ENCODE measurements around the gene HERPUD1. TPM values are rescaled to one million over a fixed set of nuclear protein-coding genes. Genes with fewer than 3 reads are reported as not detected.

HERPUD1 gene
- total and polyA plus RNA-seq, 2 of the 8 experiments (the other 6 are each of a cell fraction or from before 2014, with no cell fraction given), result 23.3 to 34.7 TPM

DNA sequence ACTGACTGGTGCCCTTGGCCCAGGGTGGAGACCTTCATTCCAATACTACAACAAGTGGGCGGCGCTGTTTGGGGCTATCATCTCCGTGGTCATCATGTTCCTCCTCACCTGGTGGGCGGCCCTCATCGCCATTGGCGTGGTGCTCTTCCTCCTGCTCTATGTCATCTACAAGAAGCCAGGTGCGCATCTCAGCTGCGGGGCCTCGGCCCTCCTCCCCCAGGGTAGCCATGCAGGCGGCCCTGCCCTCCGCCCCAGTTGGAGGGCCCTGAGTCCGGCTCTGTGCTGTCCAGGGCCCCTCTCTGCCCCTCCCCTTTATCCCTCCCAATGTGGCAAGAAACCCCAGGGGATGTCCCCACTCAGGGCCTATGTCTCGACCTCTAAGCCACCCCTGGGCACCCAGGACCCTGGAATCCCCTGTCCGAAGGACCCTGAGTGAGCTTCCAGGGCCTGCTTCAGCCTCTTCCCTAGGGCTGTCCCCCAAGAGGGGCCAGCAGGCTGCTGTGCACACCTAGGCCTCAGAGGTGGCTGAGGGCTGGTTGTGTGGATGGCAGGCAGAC lies 47.8 kb upstream of the HERPUD1 start:
- no peak overlapping the region for H3K9ac ChIP-seq (replicated peaks in 1 of 4; ENCODE audit: extremely low read depth in 1 of 4, low read depth in 3 of 4, low read length in 3 of 4)
- no peak overlapping the region for H2AFZ ChIP-seq (ENCODE audit: low read length)
- no peak for DNase-seq (ENCODE audit: low read depth in 1 of 2, low spot score in 2 of 2)
- no peak overlapping the region for H3K27ac ChIP-seq (ENCODE audit: low read depth, low read length)
- H2BK12ac ChIP-seq (ENCODE audit: low read depth, low read length), result no peak overlapping the region
- no peak overlapping the region for H2BK15ac ChIP-seq (ENCODE audit: low read length)
- no peak overlapping the region for H2BK5ac ChIP-seq (ENCODE audit: low read depth, low read length)
- no peak overlapping the region for H3K56ac ChIP-seq (replicated peaks; ENCODE audit: insufficient read length, low read depth, low read length)
- H3K23ac ChIP-seq (ENCODE audit: insufficient read length), result no peak overlapping the region
- no peak overlapping the region for H3K18ac ChIP-seq (ENCODE audit: extremely low read depth, low read length)
- no peak overlapping the region for H2BK20ac ChIP-seq (ENCODE audit: low read length)
- POLR2A ChIA-PET (ENCODE audit: partially characterized antibody), result interaction anchor here (1.3 to 2.6 kb wide), 2 partner anchors 11 to 47 kb away, joined by 3 to 10 read pairs; no protein-coding TSS in a partner anchor
- H3K9me3 ChIP-seq (ENCODE audit: insufficient read depth in 2 of 2, low read depth in 1 of 2, low read length in 1 of 2), result peaks cover 17 to 28% of the 10 kb centered on the region in 2 experiments
- no peak overlapping the region for H3K4me3 ChIP-seq (ENCODE audit: extremely low read depth in 1 of 4, insufficient read depth in 2 of 4, low read depth in 3 of 4, low read length in 4 of 4)
- no peaks in the 10 kb centered on the region for H4K20me1 ChIP-seq (replicated peaks in 1 of 2; ENCODE audit: control insufficient read depth in 1 of 2, insufficient read depth in 2 of 2, low read length in 2 of 2)
- H3K4me2 ChIP-seq (ENCODE audit: insufficient read depth in 1 of 2, low read depth in 2 of 2, low read length in 2 of 2), result no peak overlapping the region
- no peak for FAIRE-seq
- CTCF ChIA-PET (ENCODE audit: partially characterized antibody), result interaction anchor here (2.1 to 2.3 kb wide), 2 partner anchors 16 to 36 kb away, joined by 7 to 8 read pairs; no protein-coding TSS in a partner anchor
- no peak overlapping the region for H4K5ac ChIP-seq (ENCODE audit: insufficient read length, low read depth, low read length)
- no peaks in the 10 kb centered on the region for H3K27me3 ChIP-seq (replicated peaks in 1 of 4; ENCODE audit: control insufficient read depth in 3 of 4, extremely low read depth in 1 of 4, insufficient read depth in 3 of 4, low read length in 3 of 4)
- H3K14ac ChIP-seq (ENCODE audit: insufficient read length), result no peak overlapping the region
- no peak overlapping the region for H2BK120ac ChIP-seq (replicated peaks; ENCODE audit: low read depth, low read length)
- H3K36me3 ChIP-seq (ENCODE audit: control insufficient read depth in 2 of 4, insufficient read depth in 4 of 4, low read length in 3 of 4), result no peaks in the 10 kb centered on the region
- 87% methylated on average over 14 of the region's 14 CpGs; no CpG with 5 or more reads in 1 of the 2 experiments for WGBS, 2 experiments (ENCODE audit: extremely low coverage in 1 of 2, insufficient coverage in 1 of 2, insufficient read length in 1 of 2, insufficient replicate concordance in 2 of 2, low coverage in 1 of 2, low lambda C conversion rate in 2 of 2, missing lambda C conversion rate in 1 of 2)
- no peaks in the 10 kb centered on the region for H3K23me2 ChIP-seq (ENCODE audit: low read depth, low read length)
- H3K4me1 ChIP-seq (replicated peaks in 1 of 4; ENCODE audit: control insufficient read depth in 3 of 4, insufficient read depth in 4 of 4, low read length in 3 of 4), result no peaks in the 10 kb centered on the region
- no peak overlapping the region for H4K91ac ChIP-seq (replicated peaks; ENCODE audit: insufficient read length, low read length)
- no peak overlapping the region for H4K8ac ChIP-seq (ENCODE audit: extremely low read depth, insufficient read depth, low read length)
- no peak overlapping the region for H3K4ac ChIP-seq (replicated peaks; ENCODE audit: insufficient read length, low read depth, low read length)
- no peak overlapping the region for H2AK5ac ChIP-seq (ENCODE audit: low read depth, low read length)
- H3K79me2 ChIP-seq (ENCODE audit: control insufficient read depth in 1 of 2, insufficient read depth in 2 of 2, low read length in 2 of 2), result no peaks in the 10 kb centered on the region
- no peaks in the 10 kb centered on the region for H3K79me1 ChIP-seq (ENCODE audit: low read depth, low read length)
- TF ChIP-seq ZNF274 (IDR thresholded peaks at IDR 0.05; ENCODE audit: borderline replicate concordance, extremely low read depth, low read length) (no peak), BCL11A (IDR thresholded peaks at IDR 0.05; ENCODE audit: low read depth in 2 of 2, low read length in 2 of 2) (no peak), RNF2 (IDR thresholded peaks at IDR 0.05; ENCODE audit: borderline replicate concordance, low read depth, low read length, missing control alignments, poor library complexity, severe bottlenecking) (no peak), SIN3A (conservative IDR thresholded peaks at IDR 0.05 in 1 of 2, IDR thresholded peaks at IDR 0.05 in 1 of 2; ENCODE audit: low read depth in 1 of 2, low read length in 2 of 2) (no peak), KDM1A (IDR thresholded peaks at IDR 0.05; ENCODE audit: borderline replicate concordance, low read length) (no peak), RBBP5 (IDR thresholded peaks at IDR 0.05; ENCODE audit: borderline replicate concordance, low read depth, low read length) (no peak), TCF12 (IDR thresholded peaks at IDR 0.05; ENCODE audit: low read depth, low read length) (no peak), JUND (IDR thresholded peaks at IDR 0.05; ENCODE audit: low read length) (no peak)
- TF ChIP-seq, protein P1, sequence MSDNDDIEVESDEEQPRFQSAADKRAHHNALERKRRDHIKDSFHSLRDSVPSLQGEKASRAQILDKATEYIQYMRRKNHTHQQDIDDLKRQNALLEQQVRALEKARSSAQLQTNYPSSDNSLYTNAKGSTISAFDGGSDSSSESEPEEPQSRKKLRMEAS (IDR thresholded peaks at IDR 0.05), result no peak
- TF ChIP-seq, protein P2, sequence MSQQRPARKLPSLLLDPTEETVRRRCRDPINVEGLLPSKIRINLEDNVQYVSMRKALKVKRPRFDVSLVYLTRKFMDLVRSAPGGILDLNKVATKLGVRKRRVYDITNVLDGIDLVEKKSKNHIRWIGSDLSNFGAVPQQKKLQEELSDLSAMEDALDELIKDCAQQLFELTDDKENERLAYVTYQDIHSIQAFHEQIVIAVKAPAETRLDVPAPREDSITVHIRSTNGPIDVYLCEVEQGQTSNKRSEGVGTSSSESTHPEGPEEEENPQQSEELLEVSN (IDR thresholded peaks at IDR 0.05), result no peak
